Stimulated activated CD8-positive, alpha-beta memory T cell treated with anti-CD3 and anti-CD28 coated beads, Interleukin-2, amount 100 ng/mL, for 48 hours (primary cell): Measurements from ENCODE around the gene FAF2.

Source experiments
- DNase-seq, 2 donors: peaks; one replicate each; pipeline ENCODE4 v3.0.0-alpha.2; 2020; ENCODE audit warnings: low read depth in 2 of 2

The FAF2 gene

DNA sequence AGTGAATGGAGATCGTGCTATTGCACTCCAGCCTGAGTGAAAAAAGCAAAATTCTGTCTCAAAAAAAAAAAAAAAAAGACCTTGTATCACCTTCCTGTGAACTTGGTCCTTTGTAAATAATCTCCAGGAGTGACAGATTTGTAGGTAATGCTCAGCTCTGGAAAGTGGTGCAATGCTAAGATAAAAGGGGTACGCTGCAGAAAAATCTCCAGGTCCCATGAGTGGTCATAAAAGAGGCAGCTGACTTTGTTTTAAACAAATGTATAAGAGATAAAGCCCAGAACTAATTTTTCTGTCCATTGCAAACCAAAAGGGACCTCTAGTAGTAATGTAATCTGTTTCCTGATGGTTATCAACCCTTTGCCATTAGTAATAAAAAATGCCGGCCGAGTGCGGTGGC lies 55.3 kb downstream of the FAF2 start:
- DNase-seq, result no peak

DNA sequence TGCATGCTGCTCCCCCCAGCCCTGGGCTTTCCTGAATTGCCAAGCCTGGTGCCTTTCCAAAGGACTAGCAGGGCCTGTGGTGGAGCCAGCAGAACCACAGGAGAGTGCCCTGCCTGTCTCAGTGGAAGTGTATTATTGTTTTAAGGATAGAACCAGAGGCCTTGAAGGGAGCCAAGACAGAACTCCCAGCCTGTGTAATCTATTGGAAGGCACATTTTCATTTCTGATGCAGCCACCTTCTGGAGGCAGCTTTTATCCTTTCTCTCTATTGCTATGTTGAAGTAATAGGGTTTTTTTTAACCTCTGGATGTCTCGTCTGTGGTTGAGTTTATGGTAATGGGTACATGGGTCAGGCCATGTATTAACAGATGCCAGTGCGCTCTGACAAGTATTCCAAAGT lies 59.7 kb downstream of the FAF2 start:
- no peak for DNase-seq

DNA sequence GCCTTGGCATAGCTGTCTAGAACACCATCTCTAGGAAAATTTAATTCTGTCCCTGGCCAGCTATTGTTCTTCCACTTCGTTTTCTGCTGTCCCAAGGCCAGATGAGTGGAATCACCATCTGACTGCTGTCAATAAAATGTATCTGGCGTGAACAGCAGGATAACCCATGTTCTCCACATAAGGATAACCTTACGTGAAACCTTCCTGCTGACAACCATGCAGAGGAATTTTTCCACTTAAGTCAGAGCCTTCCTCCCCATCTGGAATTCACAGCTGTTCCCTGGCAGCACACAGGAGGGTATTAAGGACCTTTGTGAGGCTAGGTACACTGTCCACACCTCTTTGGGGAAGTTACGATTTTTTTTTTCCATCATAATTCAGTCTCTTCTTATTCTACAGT lies 60.4 kb downstream of the FAF2 start:
- no peak for DNase-seq

DNA sequence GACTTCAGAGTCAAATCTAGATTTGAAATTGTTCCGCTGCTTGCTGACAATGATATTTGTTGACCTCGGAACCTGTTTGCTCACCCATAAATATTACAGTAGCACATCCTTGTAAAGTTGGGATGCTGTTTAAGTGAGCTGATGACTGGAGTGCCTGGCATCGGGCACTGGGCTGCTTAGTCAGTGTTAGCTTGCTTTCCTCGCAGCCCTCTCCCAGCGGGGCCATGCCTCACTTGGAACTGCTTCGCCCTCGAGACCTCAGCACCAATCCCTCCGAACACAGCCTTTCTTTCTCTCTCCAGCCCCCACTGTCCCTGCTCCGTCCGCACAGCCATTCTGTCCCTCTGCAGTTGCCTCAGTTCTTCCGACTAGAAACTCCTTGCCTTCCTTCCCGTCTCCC lies 65.6 kb downstream of the FAF2 start:
- no peak for DNase-seq

DNA sequence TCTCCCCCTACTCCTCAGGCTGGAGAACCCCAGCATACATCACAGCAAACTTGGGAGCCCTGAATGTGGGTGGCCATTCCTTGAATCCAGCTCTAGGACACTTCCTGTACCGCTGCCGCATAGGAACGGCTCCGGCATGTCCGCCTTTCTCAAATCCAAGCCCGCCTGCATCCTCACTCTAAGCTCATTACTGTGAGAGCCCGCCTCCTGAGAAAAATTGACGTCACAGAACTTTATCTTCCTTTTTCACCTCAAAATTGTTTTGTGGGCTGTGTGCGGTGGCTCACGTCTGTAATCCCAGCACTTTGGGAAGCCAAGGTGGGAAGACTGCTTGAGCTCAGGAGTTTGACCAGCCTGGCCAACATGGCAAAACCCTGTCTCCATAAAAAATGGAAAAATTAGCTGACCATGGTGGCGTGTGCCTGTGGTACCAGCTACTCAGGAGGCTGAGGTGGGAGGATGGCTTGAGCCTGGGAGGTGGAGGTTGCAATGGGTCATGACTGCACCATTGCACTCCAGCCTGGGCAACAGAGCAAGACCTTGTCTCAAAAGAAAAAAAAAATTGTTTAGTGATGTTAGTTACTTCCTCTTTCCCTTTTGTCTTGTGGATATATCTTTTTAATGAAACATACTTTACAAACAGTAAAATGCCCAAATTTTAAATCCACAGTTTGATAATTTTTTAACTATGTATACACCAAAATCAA lies 66.2 kb downstream of the FAF2 start:
- no peak for DNase-seq

DNA sequence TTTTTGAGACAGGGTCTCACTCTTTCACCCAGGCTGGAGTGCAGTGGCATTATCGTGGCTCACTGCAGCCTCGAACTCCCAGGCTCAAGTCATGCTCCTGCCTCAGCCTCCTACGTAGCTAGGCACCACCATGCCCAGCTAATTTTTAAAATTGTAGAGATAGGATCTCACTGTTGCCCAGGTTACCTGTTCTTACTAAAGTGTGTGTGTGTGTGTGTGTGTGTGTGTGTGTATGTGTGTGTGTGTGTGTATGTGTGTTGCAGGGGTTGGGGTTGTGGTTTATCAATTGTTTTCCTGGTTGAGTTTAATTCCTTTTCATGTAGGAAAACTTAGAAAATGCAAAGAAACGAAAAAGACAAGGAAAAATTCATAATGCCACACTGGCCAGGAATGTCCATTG lies 67.2 kb downstream of the FAF2 start:
- no peak for DNase-seq

DNA sequence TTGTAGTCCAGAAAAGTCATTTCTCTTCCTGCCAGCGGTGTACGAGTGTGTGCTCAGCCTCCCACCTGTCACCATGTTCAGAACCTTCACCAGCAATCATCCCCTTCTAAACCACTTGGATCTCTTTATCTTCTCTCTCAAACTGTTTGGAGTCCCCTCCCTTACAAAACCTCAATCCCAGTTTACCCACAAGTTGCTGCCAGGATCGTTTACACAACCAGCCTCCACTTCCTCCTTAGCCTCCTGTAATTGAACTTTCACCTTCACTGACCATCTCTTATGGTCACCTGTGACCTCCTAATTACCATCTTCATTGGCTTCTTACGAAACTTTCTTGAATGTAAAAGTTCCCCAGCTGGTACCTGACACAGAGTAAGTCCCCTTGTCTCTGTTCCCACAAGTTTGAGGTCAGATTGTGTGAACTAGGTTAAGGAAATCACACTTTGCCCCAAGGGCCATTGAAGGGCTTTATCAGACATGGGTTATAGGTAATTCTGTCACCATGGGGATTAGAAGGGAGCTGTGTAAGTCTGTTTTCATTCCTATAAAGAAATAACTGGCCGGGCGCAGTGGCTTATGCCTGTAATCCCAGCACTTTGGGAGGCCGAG lies 69.0 kb downstream of the FAF2 start:
- no peak for DNase-seq

DNA sequence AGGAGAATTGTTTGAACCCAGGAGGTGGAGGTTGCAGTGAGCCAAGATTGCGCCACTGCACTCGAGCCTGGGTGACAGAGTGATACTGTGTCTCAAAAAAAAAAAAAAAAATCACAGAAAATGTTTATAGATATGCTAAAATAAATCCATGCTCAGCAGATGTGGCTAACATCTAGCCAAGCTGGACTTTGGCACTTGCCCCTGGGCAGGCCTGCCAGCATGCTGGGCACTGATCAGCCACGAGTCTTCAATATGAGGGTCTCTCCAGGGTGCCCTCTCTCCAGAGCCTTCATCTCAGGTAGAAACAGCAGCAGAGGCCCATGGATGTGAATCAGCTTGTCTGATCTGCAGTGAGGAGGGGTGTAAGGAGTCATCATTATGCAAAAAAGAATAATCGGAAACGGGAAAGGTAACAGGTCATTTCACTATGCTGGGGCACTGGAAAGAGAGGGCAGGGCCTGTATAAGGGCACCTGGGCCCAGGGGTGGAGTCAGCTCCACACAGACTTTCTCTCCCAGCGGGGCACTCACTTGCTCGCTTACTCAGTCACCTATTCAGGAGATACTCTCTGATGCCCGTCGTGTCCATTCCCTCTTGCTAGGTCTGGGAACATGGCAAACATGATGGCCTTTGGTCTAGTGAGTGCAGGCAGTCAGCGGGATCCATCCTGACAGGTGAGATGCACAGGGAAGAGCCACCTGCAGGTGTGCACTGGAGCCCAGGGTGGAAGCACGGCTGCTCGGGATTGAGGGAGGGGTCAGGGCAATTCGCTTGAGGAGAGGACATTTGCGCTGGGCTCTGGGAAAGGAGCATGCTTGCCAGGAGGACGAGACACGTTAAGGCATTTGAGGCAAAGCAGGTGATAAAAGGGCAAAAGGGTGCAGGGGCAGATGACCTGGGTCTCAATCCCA lies 71.9 kb downstream of the FAF2 start:
- DNase-seq, result no peak

DNA sequence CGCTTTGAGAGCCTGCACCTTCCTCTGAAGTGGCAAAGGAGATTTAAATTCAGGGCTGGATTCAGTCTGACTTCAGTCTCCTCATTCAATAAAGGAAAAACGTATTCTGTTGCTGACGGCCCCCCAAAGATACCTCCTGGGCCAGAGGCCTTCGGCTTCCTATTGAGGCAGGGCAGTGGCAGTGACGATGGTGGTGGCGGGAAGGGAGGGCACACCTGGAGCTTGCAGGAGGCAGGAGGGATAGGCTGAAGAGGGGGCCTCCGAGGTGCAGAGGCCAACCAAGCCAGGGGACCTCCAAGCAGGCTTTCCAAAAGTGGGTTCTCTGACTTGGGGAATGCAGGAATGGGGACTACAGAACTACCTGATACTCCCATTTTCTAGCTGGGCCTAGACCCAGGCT lies 73.1 kb downstream of the FAF2 start:
- DNase-seq, result no peak

DNA sequence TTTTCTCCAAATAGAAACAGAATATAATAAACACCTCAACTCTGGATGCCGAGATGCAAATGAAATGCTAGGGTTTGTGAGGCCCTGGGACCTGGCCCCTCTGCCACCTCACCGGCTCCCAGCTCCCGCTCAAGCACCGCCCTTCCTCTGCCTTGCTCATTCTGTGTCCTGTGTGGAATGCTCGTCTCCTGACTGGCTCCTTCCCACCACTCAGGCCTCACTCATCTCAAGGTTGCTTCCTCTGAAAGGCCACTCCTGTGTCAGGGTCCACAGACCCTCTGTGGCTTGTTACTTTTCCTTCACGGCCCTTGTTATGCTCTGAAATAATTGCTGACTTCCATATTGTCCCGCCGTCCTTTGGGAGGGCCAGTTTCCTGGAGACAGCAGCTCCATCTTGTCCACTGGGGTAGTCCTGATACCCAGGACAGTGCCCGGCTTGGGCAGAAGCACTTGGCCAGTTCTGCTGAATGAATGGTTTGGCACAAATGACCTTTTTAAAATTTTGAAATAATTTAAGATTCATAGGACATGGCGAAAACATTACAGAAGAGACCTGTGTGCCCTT lies 73.6 kb downstream of the FAF2 start:
- DNase-seq, result no peak

DNA sequence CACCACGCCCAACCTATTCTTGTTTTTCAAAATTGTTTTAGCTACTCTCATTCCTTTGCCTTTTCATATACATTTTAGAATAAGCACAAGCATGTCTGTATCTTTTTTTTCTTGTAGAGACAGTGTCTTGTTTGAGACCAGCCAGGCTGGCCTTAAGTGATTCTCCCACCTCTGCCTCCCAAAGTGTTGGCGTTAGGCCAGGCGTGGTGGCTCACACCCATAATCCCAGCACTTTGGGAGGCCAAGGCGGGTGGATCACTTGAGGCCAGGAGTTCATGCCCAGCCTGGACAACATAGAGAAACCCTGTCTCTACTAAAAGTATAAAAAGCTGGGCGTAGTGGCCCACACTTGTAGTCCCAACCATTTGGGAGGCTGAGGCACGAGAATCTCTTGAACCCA lies 76.0 kb downstream of the FAF2 start:
- DNase-seq, result no peak

DNA sequence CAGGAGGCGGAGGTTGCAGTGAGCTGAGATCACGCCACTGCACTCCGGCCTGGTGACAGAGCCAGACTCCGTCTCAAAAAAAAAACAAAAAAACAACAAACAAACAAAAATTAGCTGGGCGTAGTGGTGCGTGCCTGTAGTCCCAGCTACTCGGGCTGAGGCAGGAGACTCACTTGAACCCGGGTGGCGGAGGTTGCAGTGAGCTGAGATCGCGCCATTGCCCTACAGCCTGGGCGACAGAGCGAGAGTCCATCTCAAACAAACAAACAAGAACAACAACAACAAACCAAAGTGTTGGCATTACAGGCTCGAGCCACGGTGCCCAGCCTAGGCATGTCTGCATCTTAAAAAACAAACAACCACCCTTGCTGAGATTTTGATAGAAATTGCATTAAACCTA lies 76.8 kb downstream of the FAF2 start:
- DNase-seq, result no peak

DNA sequence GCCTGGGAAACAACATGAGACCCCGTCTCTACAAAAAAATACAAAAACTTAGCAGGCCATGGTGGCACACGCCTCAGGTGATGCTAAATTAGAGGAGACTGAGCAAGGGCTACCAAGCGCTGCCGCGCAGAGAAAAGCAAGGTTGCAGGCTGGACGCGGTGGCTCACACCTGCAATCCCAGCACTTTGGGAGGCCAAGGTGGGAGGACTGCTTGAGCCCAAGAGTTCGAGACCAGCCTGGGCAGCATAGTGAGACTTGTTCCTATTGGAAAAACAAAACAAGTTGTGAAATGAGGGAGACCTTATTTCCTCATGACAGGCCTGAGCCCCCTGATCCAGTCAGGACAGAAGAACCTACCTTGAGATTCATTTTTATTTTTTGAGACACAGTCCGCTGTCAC lies 77.5 kb downstream of the FAF2 start:
- no peak for DNase-seq

DNA sequence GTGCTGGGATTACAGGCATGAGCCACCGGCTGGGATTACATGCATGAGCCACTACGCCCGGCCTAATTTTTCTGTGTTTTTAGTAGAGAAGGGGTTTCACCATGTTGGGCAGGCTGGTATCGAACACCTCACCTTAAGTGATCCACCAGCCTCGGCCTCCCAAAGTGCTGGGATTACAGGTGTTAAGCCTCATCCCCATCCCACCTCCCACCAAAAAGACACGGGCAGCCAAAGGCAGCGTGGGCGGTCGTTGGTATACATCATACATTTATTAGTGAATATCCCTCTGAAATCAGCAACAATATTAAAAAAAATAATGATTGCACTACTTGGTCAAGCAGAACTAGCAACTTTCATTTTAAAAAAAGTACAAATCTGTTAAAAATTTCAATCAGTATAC lies 78.3 kb downstream of the FAF2 start:
- no peak for DNase-seq

DNA sequence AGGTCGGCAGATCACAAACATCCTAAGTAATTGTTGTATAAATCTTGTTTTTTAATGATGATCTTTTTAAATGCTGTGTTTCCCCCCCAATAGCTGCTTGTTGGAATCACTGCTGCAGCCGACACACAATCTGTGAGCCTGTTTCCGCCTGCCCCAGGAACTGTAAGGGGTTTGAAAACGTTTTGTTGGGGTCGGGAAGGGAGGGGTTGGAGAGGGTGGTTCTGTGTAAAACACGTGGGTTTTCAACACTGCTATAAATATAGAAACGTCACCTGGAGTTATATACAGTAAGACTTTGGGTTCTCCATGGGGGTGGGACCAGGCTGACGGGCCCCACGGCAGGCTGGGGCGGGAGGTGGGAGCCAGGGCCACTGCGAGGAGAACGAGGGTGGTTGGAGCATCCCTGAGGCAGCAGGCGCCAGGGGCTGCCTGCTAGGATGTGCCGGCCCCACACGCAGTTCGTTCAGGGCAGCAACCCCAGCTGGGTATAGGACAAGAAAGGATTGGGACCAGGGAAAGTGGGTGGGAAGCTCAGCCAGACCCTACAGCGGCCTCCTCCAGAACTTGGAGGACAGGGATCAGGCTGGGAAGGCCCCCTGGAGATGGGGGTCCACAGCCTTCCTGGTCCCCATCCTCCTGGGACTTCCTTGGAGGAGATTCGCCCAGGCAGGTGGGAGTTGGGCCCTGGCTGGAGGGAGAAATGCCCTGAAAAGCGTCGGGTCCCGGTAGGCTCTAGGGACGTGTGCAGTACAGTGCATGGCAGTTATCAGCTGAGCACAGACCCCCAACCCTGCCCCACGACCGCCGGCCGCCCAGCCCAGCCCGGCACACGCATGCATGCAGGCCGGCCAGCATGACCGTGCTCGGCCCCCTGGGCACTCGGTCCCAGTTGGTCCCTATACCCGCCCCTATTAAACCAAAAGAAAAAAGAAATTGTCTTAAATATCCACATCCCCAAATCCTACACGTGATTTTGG lies 79.3 kb downstream of the FAF2 start:
- DNase-seq, result no peak

DNA sequence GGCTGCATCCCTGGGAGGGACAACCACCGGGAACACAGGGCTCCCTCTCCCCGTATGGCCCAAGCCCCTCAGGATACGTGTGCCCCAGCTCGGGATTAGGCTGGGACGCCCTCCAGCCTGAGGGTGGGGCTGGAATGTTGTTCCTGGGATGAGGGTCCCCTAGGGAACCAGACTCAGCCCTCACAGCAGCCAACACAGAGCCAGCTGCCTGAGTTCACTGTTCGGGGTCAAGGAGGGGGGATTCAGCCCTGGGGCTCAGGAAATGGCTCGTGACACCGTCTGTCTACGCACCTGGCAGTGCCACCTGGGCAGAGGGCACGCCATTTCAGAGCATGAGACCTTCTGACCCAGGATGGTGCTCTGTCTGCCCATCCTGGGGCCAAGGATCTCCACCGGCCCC lies 80.1 kb downstream of the FAF2 start:
- no peak for DNase-seq

DNA sequence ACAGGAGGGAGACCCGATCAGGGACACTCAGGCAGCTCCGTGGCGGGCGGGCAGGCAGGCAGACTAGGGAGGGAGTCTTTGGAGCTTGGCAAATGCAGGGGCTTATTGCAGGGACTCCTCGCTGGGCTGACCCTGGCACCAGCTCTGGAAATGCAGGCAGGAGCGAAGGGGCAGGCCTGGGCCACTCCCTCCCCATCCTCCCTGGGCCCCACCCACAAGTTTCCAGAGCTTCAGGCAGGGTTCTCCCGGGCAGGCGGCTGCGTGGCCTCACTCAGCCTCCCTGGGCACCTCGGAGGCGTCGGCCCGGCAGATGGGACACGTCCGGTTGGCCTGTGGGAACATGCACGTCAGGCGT lies 80.6 kb downstream of the FAF2 start:
- no peak for DNase-seq

DNA sequence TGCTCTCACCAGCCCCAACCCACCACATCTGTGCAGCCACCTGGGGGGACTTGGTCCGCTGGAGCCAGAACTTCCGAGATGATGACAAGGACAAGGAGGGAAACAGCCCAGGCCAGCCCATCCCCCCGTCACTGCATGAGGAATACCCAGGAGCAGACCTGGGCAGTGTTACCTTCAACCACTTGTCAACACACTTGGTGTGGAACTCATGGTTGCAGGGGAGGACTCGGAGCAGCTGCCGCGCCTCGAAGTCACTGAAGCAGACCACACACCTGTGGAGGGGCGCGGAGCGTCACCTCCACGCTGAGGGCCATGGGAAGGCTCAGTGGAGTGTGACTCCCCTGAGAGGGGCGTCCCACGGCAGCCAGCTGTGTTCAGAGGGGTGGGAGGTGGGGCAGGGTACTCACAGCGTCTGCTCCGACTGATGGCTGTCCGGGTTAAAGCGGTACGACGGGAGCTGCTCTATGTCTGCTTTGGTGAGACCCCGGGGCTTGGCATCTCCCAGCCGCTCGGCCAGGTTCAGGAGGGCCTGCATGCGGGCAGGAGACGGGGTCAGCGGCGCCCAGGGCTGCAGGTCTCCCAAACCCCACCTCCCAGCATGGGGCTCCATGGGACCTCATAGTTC lies 81.0 kb downstream of the FAF2 start:
- no peak for DNase-seq

DNA sequence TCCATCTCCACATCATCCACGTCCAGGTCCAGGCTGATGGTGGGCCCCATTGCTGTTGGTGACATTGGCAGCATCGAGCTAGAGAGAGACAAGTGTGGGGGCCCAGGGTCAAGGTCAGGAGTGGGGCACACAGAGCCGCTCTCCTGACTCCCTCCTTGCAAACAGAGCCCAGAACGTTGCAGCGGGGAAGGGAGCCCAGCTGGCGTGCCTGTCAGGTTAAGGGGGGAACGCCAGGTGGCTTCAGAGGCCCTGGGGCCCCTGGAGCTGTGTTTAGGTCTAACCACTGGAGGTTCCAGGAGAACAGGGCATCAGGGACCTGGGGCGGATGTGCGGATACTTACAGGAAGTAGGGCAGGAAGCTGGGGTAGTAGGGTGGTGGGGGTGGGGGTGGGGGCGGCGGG lies 81.6 kb downstream of the FAF2 start:
- no peak for DNase-seq

DNA sequence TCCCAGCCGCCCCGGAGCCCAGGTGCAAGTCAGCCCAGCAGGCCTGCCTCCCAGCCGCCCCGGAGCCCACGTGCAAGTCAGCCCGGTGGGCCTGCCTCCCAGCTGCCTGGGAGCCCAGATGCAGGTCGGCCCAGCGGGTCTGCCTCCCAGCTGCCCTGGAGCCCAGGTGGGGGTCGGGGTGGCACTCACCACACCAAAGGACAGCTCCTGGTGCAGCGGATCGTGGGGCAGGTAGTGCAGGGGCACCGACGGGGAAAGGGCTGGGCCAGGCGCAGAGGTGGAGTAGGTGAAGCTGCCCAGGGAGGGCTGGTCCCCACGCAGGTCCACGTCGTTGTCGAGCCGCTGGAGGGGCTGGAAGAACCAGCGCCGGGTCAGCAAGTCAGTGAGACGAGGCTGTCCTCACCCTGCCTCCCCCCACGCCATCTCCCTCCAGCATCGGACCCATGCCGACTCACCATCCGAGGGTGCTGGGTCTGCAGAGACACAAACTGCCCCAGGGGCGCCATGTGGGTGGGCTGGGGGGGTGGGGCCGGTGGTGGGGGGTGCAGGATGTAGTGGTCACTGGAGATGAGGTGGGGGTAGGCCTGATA lies 82.3 kb downstream of the FAF2 start:
- no peak for DNase-seq
